SK-N-SH (cell line): ENCODE data around the gene SNRNP200. TPM values are rescaled to one million over a fixed set of nuclear protein-coding genes. Genes with fewer than 3 reads are reported as not detected.
"Not testable (repeated sequence)": the region's sequence is repeated elsewhere in the genome, so short reads cannot be mapped to it uniquely, and the experiment has no call there.

ENCODE experiments used
- CTCF ChIA-PET: fragments of 300-600, 350-600 bp; formaldehyde crosslinking; extraction: SDS; loops from one replicate; lab custom pipeline; 2021; lab: Yijun Ruan, JAX
- POLR2A ChIA-PET: fragments of 350-600 bp; sonication (Branson Sonifier 250); formaldehyde crosslinking; extraction: SDS; loops from one replicate; lab custom pipeline; 2020; ENCODE audit warnings: antibody characterized with exemption, inconsistent platforms; lab: Yijun Ruan, JAX
- DNase-seq: peaks from one replicate; pipeline ENCODE4 v3.0.0; 2012
- H2AFZ ChIP-seq: fragments of 200-600 bp; sonication (generic); 2 replicates; pipeline ENCODE4 v1.8.1; 2016; ENCODE audit warnings: antibody characterized with exemption, mild to moderate bottlenecking, low read depth
- H3F3A ChIP-seq: fragments of 200-600 bp; sonication (generic); replicated peaks from 2 replicates; pipeline ENCODE3; 2016; ENCODE audit warnings: antibody characterized with exemption, mild to moderate bottlenecking; ENCODE audit not compliant: insufficient read depth
- H3K27ac ChIP-seq, 2 experiments: fragments of 200-500 bp in 1 of 2; fragments of 200-600 bp in 1 of 2; sonication (Bioruptor generic) in 1 of 2; sonication (generic), shearing (Covaris generic) in 1 of 2; 2 replicates each; pipeline versions ENCODE4 v1.5.1 to v1.6.1; 2014 to 2016; ENCODE audit warnings: low read depth in 2 of 2, inconsistent platforms in 1 of 2, low read length in 1 of 2, mild to moderate bottlenecking in 1 of 2, mixed read lengths in 1 of 2
- H3K27me3 ChIP-seq: fragments of 200-600 bp; sonication (generic), shearing (Covaris generic); 2 replicates; pipeline ENCODE4 v1.6.1; 2016; ENCODE audit warnings: mixed run types; ENCODE audit not compliant: insufficient read depth
- H3K36me3 ChIP-seq, 2 experiments: fragments of 200-500 bp in 1 of 2; fragments of 200-600 bp in 1 of 2; sonication (Bioruptor generic) in 1 of 2; sonication (generic) in 1 of 2; replicated peaks in 1 of 2; 2 replicates each; pipeline versions ENCODE3 to v1.5.1; 2014 to 2016; ENCODE audit warnings: low read length in 1 of 2, mild to moderate bottlenecking in 1 of 2; ENCODE audit not compliant: insufficient read depth in 2 of 2, control insufficient read depth in 1 of 2
- H3K4me1 ChIP-seq, 2 experiments: fragments of 200-500 bp in 1 of 2; fragments of 200-600 bp in 1 of 2; sonication (Bioruptor generic) in 1 of 2; sonication (generic), shearing (Covaris generic) in 1 of 2; 2 replicates each; pipeline versions ENCODE4 v1.5.1 to v1.6.1; 2014 to 2016; ENCODE audit warnings: low read depth in 1 of 2, low read length in 1 of 2, mixed run types in 1 of 2; ENCODE audit not compliant: insufficient read depth in 2 of 2, control insufficient read depth in 1 of 2
- H3K4me2 ChIP-seq: fragments of 200-600 bp; sonication (generic), shearing (Covaris generic); 2 replicates; pipeline ENCODE4 v1.6.1; 2017; ENCODE audit warnings: mixed run types
- H3K4me3 ChIP-seq, 2 experiments: fragments of 200-500 bp in 1 of 2; fragments of 200-600 bp in 1 of 2; sonication (Bioruptor generic) in 1 of 2; sonication (generic), shearing (Covaris generic) in 1 of 2; 2 replicates each; pipeline versions ENCODE4 v1.5.1 to v1.8.1; 2014 to 2016; ENCODE audit warnings: low read depth in 2 of 2, inconsistent platforms in 1 of 2, low read length in 1 of 2, mild to moderate bottlenecking in 1 of 2, mixed read lengths in 1 of 2, moderate library complexity in 1 of 2
- H3K79me2 ChIP-seq: fragments of 200-600 bp; sonication (generic); 2 replicates; pipeline ENCODE4 v1.8.1; 2017; ENCODE audit warnings: mild to moderate bottlenecking; ENCODE audit not compliant: insufficient read depth
- H3K9ac ChIP-seq: fragments of 200-600 bp; sonication (generic); 2 replicates; pipeline ENCODE4 v1.6.1; 2017; ENCODE audit warnings: mixed run types
- H3K9me2 ChIP-seq: fragments of 200-600 bp; sonication (generic); 2 replicates; pipeline ENCODE4 v1.6.1; 2017; ENCODE audit warnings: mixed run types
- H3K9me3 ChIP-seq: fragments of 200-600 bp; sonication (generic); 2 replicates; pipeline ENCODE4 v1.6.1; 2017; ENCODE audit warnings: mixed run types, mild to moderate bottlenecking, moderate library complexity
- H4K20me1 ChIP-seq: fragments of 200-600 bp; sonication (generic); 2 replicates; pipeline ENCODE4 v1.6.1; 2017; ENCODE audit warnings: mild to moderate bottlenecking, mixed run types; ENCODE audit not compliant: insufficient read depth
- ELF1 ChIP-seq: IDR thresholded peaks from 2 replicates; pipeline ENCODE4 v1.4.0; 2012
- RAD21 ChIP-seq: IDR thresholded peaks from 2 replicates; pipeline ENCODE4 v1.6.1; 2012; ENCODE audit warnings: mild to moderate bottlenecking, low read length
- RCOR1 ChIP-seq: fragments of 150-350 bp; IDR thresholded peaks from 2 replicates; pipeline ENCODE4 v1.6.1; 2017; ENCODE audit warnings: antibody characterized with exemption, low read length
- YY1 ChIP-seq: IDR thresholded peaks from 2 replicates; pipeline ENCODE4 v1.4.0; 2012; ENCODE audit warnings: low read depth, mild to moderate bottlenecking
- WGBS: methylation state at CpG from one replicate; pipeline ENCODE4 v1.1.6; 2017; ENCODE audit warnings: low lambda C conversion rate; 5-methylcytosine and 5-hydroxymethylcytosine counted together
- polyA plus RNA-seq, 3 experiments: library from polyadenylated mRNA; depleted of rRNA; stranded (reverse); fragments of >200 nt; gene quantifications; 2 replicates each; pipeline ENCODE4 v1.2.3, GENCODE V29; 2012
- TF ChIP-seq, protein P1 (sequence below): fragments of 150-350 bp; IDR thresholded peaks from 2 replicates; pipeline ENCODE4 v1.6.1; 2017; ENCODE audit warnings: antibody characterized with exemption, low read length, low read depth, borderline replicate concordance
- TF ChIP-seq, protein P2 (sequence below): fragments of 150-350 bp; IDR thresholded peaks from 2 replicates; pipeline ENCODE4 v1.6.1; 2016; ENCODE audit warnings: mild to moderate bottlenecking, low read depth, low read length
- TF ChIP-seq, protein P3 (sequence below): IDR thresholded peaks from 2 replicates; pipeline ENCODE4 v1.6.1; 2012; ENCODE audit warnings: mild to moderate bottlenecking, low read depth, low read length, moderate library complexity

SNRNP200 gene
- polyA plus RNA-seq, 1 of the 3 experiments (the other 2 are of a cell fraction) = 165 TPM

DNA sequence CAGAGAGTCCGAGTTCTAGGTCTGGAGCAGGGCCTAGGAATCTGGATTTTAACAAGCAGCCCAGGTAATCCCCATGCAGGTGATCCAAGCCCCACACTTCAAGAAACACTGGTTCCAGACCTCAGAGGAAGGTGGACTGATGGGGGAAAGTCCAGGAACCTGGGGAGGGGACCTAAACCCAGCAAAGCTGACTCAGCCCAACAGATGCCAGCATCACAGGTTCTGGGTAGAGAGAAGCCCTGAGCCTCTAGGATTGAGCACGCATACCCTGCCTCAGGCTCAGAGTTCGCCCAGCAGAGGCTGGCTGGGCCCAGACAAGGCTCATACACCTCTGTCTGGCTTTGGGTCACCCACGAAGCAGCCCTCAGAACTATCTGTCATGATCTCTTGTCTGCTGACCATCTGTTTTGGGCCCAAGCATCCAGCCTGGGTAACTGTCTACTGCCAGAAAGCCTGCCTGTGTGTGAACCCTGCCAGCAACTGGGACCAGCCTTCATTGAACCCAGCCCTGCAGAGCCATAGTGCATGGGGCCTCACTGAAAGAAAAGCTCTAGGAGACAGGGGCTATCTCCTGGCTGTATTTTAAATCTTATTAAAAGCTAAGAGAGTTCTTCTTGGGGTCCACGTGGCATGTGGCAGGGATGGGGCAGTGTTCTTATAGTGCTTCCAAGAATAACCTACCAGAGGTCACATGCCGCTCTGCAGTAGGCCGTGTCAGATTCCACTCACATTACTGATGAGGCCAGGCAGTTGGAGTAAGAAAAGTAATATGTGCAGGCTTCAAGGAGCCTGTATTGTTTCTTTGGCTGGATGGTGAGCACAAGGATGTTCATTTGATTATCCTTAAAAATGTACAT lies 47.0 kb downstream of the SNRNP200 start:
- 95% methylated on average over 4 of the region's 7 CpGs for WGBS
- peaks cover 42% of the 10 kb centered on the region for H4K20me1 ChIP-seq
- peaks cover 89% of the 10 kb centered on the region for H3K79me2 ChIP-seq
- H3K36me3 ChIP-seq = peaks cover 20 to 32% of the 10 kb centered on the region in 2 experiments
- H3K4me1 ChIP-seq = peaks cover 24 to 35% of the 10 kb centered on the region in 2 experiments; a peak in 3 of 4 replicates
- H3K27ac ChIP-seq = peak overlapping the region in 1 of 2 experiments; percentile 70; a peak in 2 of 4 replicates
- POLR2A ChIA-PET = no interaction called here
- no peaks in the 10 kb centered on the region for H3K27me3 ChIP-seq
- H3K4me2 ChIP-seq = 0 out of 2 replicates have a peak overlapping the region, but pooled peaks have one; percentile 27
- H3F3A ChIP-seq = peaks cover 18% of the 10 kb centered on the region
- H3K9me3 ChIP-seq = no peaks in the 10 kb centered on the region
- no peak overlapping the region for H2AFZ ChIP-seq
- TF ChIP-seq RCOR1 (no peak), RAD21 (no peak), ELF1 (no peak)
- TF ChIP-seq, protein P1, sequence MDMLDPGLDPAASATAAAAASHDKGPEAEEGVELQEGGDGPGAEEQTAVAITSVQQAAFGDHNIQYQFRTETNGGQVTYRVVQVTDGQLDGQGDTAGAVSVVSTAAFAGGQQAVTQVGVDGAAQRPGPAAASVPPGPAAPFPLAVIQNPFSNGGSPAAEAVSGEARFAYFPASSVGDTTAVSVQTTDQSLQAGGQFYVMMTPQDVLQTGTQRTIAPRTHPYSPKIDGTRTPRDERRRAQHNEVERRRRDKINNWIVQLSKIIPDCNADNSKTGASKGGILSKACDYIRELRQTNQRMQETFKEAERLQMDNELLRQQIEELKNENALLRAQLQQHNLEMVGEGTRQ = no peak
- TF ChIP-seq, protein P2, sequence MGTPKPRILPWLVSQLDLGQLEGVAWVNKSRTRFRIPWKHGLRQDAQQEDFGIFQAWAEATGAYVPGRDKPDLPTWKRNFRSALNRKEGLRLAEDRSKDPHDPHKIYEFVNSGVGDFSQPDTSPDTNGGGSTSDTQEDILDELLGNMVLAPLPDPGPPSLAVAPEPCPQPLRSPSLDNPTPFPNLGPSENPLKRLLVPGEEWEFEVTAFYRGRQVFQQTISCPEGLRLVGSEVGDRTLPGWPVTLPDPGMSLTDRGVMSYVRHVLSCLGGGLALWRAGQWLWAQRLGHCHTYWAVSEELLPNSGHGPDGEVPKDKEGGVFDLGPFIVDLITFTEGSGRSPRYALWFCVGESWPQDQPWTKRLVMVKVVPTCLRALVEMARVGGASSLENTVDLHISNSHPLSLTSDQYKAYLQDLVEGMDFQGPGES = no peak
- CTCF ChIA-PET = interaction anchor here (0.9 to 4.0 kb wide), 4 partner anchors 83 to 266 kb away, joined by 5 to 24 read pairs (median 14); no protein-coding TSS in a partner anchor
- no peak for DNase-seq
- H3K9ac ChIP-seq = no peak overlapping the region
- H3K4me3 ChIP-seq = no peak overlapping the region
- no peaks in the 10 kb centered on the region for H3K9me2 ChIP-seq

DNA sequence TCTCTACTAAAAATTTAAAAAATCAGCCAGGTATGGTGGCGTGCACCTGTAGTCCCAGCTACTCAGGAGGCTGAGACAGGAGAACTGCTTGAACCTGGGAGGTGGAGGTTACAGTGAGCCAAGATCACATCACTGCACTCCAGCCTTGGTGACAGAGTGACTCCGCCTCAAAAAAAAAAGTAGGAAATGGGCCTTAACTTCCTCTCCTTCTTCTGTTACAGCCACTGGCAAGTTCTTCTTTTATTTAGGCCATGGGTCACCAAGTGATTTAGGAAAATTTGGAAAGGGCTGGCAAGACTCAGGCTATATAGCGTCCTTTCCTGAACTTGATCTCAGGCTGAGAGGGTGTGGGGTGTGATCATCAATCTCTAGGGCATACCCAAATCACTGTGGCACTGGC lies 47.6 kb downstream of the SNRNP200 start:
- H3K4me2 ChIP-seq, H3K9me2 ChIP-seq, CTCF ChIA-PET, H3K27me3 ChIP-seq, H3K4me3 ChIP-seq, H3K9me3 ChIP-seq, H2AFZ ChIP-seq, H3K9ac ChIP-seq, POLR2A ChIA-PET, DNase-seq: not testable (repeated sequence)
- Histone ChIP-seq H3K27ac (peak overlapping the region in 1 of 2 experiments; percentile 70; a peak in 2 of 4 replicates), H3K79me2 (peaks cover 82% of the 10 kb centered on the region), H4K20me1 (peaks cover 39% of the 10 kb centered on the region), H3F3A (peaks cover 19% of the 10 kb centered on the region), H3K4me1 (peaks cover 24 to 35% of the 10 kb centered on the region in 2 experiments; a peak in 3 of 4 replicates), H3K36me3 (peaks cover 22 to 39% of the 10 kb centered on the region in 2 experiments)
- WGBS = 97% methylated on average over 3 of the region's 3 CpGs

DNA sequence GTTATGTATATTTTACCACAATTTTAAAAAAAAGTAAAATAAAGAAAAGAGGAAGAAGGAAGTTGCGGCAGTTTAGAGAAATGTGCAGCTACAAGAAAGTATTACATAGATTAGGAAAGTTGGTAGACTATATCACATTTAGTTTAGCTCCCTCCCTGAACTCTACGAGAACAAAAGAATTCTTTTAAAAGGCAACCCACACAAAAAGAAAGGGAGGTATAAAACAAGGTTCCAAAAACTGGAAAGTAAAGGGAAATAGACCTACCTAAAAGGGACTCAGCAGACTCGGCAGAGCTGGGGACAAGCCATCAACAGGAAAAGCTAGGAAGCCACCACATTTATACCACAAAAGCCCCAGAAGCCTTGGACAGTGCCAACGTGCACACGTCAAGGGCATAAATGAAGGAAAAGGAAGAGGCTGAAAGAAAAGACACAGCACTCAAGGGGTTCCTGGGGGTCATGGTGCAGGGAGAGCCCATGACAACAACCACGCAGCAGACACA lies 48.7 kb downstream of the SNRNP200 start:
- H3K36me3 ChIP-seq = peaks cover 24 to 44% of the 10 kb centered on the region in 2 experiments
- no peak for TF ChIP-seq YY1
- TF ChIP-seq, protein P3, sequence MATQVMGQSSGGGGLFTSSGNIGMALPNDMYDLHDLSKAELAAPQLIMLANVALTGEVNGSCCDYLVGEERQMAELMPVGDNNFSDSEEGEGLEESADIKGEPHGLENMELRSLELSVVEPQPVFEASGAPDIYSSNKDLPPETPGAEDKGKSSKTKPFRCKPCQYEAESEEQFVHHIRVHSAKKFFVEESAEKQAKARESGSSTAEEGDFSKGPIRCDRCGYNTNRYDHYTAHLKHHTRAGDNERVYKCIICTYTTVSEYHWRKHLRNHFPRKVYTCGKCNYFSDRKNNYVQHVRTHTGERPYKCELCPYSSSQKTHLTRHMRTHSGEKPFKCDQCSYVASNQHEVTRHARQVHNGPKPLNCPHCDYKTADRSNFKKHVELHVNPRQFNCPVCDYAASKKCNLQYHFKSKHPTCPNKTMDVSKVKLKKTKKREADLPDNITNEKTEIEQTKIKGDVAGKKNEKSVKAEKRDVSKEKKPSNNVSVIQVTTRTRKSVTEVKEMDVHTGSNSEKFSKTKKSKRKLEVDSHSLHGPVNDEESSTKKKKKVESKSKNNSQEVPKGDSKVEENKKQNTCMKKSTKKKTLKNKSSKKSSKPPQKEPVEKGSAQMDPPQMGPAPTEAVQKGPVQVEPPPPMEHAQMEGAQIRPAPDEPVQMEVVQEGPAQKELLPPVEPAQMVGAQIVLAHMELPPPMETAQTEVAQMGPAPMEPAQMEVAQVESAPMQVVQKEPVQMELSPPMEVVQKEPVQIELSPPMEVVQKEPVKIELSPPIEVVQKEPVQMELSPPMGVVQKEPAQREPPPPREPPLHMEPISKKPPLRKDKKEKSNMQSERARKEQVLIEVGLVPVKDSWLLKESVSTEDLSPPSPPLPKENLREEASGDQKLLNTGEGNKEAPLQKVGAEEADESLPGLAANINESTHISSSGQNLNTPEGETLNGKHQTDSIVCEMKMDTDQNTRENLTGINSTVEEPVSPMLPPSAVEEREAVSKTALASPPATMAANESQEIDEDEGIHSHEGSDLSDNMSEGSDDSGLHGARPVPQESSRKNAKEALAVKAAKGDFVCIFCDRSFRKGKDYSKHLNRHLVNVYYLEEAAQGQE = no peak
- no peak for TF ChIP-seq ELF1

More for the DNA sequence above, 48.7 kb downstream of the SNRNP200 start:
- H3K4me1 ChIP-seq = peaks cover 27 to 43% of the 10 kb centered on the region in 2 experiments; a peak in 3 of 4 replicates
- peaks cover 71% of the 10 kb centered on the region for H3K79me2 ChIP-seq
- no peak overlapping the region for H3K9ac ChIP-seq
- H3K4me2 ChIP-seq = no peak overlapping the region
- 93% methylated on average over 6 of the region's 6 CpGs for WGBS
- no peak for DNase-seq
- POLR2A ChIA-PET = no interaction called here
- H3K27me3 ChIP-seq = no peaks in the 10 kb centered on the region
- no peak overlapping the region for H3K27ac ChIP-seq
- no peak overlapping the region for H2AFZ ChIP-seq
- CTCF ChIA-PET = interaction anchor here (1.6 to 2.2 kb wide), 2 partner anchors 8 to 10 kb away, joined by 5 to 6 read pairs; partner anchors contain the start of gene CIAO1
- H3K4me3 ChIP-seq = no peak overlapping the region
- no peaks in the 10 kb centered on the region for H3K9me3 ChIP-seq
- peaks cover 29% of the 10 kb centered on the region for H3F3A ChIP-seq
- H3K9me2 ChIP-seq = no peaks in the 10 kb centered on the region
- H4K20me1 ChIP-seq = peaks cover 36% of the 10 kb centered on the region
